GM12801 (cell line): ENCODE data around the gene DYNC1I1.

Experiments
- CTCF ChIP-seq: IDR thresholded peaks from one replicate; pipeline ENCODE4 v1.5.1; 2011; ENCODE audit warnings: control low read depth; ENCODE audit not compliant: insufficient read length; ENCODE audit errors: extremely low read depth

Gene DYNC1I1

GRCh38 chr7:95874541-95875265 is 102.3 kb downstream of the DYNC1I1 start:
- TF ChIP-seq CTCF = no peak

- no peak for TF ChIP-seq CTCF
Observed at GRCh38 chr7:95875519-95875918, 103.2 kb downstream of the DYNC1I1 start.

GRCh38 chr7:95878677-95879076 is 106.3 kb downstream of the DYNC1I1 start:
- TF ChIP-seq CTCF = no peak

GRCh38 chr7:95881597-95881996 is 109.2 kb downstream of the DYNC1I1 start:
- no peak for TF ChIP-seq CTCF

- TF ChIP-seq CTCF = no peak
Observed at GRCh38 chr7:95883217-95883616, 110.9 kb downstream of the DYNC1I1 start.

GRCh38 chr7:95886501-95887090 is 114.2 kb downstream of the DYNC1I1 start:
- no peak for TF ChIP-seq CTCF

- no peak for TF ChIP-seq CTCF
Observed at GRCh38 chr7:95893484-95893883, 121.1 kb downstream of the DYNC1I1 start.
